ENCODE measurements around the gene SNAP91.
"Not testable (repeated sequence)": the region's sequence is repeated elsewhere in the genome, so short reads cannot be mapped to it uniquely, and the experiment has no call there.

The SNAP91 gene

DNA sequence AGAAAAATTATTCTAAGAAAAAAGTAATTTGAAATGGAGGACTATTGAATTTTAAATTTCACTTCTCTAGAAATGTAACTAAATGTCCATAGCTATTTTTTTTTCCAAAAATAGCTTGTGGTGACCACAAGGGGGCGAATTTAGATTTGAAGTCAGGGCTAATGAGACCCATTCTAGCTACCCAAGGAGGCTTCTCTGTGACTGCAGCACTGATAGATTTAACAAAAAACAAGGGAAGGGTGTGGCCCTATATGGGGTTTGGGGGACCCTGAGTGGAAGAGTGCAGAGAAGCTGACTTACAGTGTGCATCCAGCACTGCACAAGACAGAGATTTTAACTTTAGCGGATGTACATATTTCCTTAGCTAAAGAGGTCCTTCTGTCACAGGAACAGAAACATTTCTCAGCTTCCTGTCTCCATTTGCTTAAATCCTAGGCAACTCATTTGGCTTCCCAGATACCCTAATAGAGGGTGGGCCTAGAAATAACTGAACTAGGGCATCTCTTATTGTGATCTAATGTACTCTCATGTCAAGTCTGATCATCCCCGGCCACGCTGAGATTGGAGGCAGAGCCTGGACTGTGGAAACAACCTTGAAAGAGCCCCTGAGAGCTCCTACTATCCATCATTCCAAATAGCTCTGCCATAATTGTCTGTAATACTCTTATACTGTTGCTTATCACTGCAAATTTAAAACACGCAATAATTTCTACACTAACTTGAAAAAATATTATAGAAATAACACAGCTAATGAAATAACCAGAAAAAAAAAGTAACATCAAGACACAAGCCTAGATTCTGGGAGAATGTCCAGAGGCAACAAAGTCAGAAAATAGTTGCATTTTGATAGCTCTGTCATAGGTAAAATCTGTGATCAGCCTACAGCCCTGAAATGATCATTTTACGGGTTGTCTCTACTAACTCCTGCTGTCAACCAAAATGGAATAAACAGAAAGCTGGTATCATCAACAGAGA is 93.6 kb downstream of the SNAP91 start:
- no peak for DNase-seq (ENCODE audit: low read depth)

DNA sequence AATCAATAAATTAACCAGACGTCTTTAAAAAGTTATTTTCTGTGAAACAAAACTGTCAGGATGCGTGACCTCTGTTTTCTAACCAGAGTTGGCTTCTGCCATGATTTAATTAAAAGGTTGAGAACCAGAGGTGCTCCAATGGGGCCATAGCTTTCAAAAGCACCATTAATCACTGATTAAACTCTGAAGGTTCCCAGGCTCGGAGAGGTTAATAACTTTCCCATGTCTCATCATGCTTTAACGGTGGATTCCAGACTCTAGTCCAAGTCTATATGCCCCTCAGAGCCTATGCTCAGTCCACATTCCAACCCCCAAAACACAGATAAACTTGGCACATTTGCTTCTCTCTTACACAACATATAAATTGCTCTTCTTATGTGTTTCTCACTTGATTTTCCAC is 95.5 kb downstream of the SNAP91 start:
- no peak for DNase-seq (ENCODE audit: low read depth)

DNA sequence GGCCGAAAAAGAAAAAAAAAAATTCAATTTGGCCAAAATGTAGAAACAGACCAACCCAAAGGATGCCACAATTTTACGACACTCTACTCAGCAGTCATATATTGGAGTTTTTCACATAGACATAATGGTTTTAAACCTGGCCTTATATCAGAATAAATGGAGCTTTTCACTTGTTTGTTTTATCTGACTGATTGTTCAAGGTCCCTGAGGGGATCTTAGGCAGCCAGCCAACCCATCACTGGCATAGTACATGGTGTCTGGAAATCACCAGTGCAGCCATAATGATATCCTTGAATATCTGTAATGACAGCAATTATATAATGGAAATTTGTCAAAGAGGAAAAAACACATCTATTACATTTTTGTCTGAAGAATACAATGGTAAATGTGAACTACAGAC is 99.7 kb downstream of the SNAP91 start:
- DNase-seq (ENCODE audit: low read depth): no peak

DNA sequence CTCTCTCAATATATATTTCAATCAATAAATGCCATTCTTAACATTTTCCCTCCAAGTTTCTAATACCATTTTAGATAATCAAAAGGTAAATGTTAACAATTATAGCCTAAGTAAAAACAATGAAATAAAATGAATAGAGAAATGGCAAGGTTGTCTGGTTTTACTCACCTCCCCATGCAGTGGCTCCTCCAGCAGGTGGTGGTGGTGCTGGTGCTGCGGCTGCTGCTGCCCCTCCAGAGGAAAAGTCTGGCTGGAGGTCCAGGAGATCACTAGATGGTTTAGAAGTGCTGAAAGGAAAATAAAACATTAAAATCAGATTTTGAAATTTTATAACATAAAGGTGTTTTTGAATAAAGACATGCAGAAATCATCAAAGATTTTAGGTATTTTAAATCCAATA is 103.4 kb downstream of the SNAP91 start:
- DNase-seq (ENCODE audit: low read depth): no peak

DNA sequence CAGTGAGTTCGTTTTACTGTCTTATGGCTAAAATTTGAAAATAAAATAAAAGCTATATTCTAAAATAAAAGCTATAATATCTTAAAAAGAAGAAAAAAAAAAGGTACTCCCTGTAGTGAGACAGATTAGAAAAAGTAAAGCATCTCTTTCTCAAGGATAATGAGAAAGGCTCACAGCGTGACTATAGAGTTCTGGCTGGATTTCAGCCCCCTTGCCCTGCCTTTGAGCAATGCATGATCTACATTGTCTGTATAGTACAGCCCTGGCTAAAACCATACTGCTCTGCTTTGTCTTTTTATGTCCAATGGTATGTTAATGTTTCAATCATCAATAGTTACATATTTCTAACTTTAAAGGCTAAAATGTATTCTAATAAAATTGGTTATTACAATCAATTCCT is 105.3 kb downstream of the SNAP91 start:
- no peak for DNase-seq (ENCODE audit: low read depth)

DNA sequence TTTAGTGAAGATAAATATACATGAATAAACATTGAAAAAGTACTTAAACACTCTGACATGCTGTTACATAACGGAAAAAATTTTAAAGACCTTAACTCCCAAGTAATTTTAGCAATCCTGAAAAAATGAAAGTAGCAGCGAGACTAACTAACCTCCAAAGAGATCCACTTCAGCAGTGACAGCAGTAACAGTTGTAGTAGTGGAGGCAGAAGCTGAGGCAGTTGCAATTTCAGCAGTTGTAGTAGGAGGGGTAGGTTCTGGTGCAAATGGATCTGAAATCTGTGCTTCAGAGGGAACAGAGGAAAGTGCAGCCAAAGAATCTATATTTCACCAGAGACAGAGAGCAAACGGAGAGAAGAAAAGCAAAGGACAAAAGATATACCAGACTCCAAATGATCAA is 107.8 kb downstream of the SNAP91 start:
- DNase-seq (ENCODE audit: low read depth): no peak

DNA sequence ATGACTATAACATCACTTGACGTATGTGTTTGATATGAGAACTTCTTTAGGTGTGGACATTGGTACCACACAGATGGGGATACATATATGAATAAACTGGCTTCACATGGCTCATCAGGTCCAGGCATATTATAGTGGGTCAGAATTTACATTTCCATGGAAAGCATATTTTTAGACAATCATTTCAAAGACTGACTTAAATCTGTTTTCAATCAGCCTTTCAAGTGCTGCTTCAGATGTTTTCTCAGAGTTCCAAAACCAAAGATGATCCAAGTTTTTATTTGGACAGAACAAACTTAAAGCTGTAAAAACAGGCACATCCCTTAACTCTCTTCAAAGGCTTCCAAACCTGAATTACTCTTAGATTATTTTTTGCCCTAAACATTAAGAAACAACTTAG is 108.4 kb downstream of the SNAP91 start:
- no peak for DNase-seq (ENCODE audit: low read depth)

DNA sequence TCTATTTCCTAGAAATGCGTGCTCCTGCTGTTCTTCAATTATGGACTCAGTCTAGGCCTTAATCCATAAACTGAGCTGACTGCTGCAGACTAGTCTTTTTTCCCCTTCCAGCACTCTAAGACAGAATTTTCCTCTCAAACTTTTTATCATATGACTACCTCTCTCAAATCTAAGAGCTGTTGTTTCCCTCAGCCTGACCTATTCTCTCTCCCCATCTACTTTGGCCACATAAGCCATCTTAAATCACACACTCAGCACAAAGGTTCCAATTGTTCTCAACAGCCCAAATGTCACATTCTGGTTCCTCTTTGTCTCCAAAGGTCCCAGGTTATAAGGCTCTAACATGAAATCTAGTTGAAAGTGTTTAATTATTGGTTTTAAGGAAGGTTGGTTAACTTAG is 111.4 kb downstream of the SNAP91 start:
- DNase-seq (ENCODE audit: low read depth): no peak

DNA sequence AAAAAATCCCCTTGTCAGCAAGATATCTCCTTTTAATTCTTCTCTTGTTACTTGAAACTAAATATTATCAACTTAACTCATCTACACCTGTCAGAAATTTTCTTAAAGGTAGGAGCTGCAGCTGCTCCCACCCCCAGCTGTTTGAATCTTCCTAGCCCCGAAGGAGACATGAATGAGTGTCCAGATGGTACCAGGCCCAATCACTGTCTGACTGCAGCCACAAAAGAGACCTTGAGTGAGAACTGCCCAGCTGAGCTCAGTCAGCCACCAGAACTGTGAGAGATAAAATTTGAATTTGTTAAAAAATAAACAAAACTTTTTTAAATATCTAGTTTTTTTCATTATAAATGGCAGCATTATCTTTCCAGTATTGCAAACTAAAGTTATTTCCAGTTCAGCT is 111.8 kb downstream of the SNAP91 start:
- no peak for DNase-seq (ENCODE audit: low read depth)

DNA sequence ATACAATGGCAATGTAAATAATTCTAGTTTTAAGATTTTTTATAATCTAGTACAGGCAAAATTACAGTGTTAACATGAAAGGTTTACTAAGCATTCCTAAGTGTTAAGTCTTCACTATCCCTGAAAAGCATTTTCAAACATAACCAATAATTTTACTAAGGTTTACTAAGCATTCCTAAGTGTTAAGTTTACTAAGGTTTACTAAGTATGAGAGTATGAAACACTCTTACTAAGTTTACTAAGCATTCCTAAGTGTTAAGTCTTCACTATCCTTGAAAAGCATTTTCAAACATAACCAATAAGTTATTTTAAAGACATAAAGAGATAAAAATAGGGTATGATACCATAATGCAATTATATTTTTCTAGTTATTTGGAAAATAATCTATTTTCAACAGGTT is 114.0 kb downstream of the SNAP91 start:
- no peak for DNase-seq (ENCODE audit: low read depth)

DNA sequence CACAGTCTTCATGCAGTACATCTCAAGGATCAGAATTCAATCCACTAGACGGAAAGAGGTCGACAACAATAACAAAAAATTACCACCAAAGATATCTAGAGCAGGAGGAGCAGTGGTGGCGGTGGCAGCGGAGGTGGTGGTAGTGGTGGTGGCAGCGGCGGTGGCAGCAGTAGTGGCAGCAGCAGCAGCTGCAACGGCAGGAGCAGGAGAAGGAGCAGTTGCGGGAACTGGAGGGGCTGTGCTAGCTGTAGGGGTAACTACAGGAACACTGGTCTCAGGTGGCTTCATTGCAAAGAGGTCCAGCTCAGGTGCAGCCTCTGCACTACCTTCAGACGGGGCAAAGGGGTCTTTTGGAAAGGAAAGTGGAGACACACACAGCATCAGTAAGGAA is 115.5 kb downstream of the SNAP91 start:
- no peak for DNase-seq (ENCODE audit: low read depth)

DNA sequence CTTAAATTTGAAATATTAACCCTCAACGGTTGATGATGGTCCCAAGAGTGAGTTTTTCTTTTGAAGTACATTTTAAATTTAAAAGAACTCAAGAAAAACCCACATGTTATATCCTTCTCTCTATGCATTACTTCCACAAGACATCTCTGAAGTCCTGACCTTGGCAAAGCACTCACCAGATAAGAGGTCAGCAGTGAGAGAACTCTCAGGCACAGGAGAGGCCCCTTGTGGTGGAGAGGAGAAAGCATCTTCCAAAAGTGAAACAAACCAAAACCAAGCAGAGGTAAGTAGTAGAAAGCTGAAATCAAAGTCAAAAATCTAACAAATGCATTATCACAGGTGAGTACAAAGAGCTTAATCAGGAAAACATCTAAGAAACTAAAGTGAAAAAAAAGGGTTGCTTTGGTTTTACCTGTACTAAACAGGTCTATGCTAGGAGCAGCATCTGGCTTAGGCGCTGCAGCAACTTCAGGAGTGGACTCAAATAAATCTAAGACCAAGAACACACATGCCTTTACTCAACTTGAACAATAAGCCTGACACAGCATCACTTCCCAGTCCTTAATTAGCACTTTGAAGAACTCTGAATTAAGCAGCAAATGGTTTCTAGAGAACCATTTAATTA is 116.0 kb downstream of the SNAP91 start:
- DNase-seq (ENCODE audit: low read depth): no peak

DNA sequence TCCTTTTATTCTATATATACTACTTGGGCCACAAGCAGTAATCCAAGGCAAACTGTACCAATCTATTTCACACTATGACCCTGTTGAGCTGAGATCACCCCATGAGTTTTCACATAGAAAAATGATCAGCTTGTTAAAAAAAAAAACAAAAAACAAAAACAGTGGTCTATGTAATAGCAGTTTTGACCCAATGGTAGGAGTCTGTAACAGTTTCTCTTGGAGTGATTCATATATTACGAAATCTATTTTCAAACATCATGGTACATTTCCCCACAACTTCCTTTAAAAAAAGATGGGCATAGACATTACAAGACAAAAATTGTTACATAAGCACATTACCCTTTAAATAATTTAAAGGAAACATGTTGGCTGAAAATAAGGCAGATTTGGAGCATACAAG is 118.5 kb downstream of the SNAP91 start:
- no peak for DNase-seq (ENCODE audit: low read depth)

DNA sequence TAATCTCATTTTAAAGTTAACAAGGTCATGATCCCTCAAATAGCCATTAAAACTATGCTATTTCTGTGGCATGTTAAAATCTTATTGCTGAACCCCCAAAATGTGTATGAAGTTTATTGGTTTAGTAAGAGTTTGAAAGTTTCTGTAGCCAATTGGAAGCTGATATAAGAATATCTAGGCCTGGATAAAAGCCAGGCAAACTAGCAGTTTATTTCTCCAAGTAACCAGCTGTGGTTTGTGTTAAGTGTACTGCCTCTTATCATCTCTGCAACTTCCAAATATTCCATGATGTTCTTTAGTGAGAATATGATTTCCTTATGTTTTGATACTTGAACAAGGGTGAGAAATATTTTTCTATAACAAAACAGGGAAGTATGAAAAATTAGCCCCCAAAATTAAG is 119.8 kb downstream of the SNAP91 start:
- DNase-seq (ENCODE audit: low read depth): no peak

DNA sequence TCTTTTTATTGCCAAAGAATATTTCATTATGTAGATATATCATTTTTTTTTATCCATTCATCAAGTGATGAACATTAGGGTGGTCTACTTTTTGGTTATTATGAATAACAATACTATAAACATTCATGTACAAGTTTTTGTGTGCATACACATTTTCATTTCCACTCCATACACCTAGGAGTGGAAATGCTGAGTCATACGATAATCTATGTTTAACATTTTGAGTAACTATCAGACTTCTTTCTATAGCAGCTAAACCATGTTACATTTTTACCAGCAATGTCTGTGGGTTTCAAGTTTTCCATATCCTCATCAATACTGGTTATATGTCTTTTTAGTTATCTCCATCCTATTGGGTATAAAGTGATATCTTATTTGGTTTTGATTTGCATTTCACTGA is 130.8 kb downstream of the SNAP91 start:
- DNase-seq (ENCODE audit: low read depth): no peak

DNA sequence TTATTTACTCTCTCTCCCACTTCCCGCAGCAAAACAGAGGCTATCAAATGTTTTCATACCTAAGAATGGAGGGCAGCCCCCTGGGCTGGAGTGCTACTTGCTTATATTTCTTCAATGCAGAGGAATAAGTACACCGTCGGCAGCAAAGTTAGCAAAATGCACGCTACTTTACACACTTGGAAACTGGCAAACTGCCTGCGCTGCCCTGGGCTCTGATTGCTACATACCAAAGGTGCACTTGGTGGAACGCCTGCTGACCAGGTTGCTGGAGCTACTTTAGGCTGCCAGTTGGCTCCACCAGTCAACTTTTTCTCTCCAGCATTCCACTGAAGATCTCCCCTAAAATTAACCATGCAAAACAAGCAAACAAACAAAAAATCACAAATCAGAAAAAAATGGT is 134.1 kb downstream of the SNAP91 start:
- DNase-seq (ENCODE audit: low read depth): no peak

DNA sequence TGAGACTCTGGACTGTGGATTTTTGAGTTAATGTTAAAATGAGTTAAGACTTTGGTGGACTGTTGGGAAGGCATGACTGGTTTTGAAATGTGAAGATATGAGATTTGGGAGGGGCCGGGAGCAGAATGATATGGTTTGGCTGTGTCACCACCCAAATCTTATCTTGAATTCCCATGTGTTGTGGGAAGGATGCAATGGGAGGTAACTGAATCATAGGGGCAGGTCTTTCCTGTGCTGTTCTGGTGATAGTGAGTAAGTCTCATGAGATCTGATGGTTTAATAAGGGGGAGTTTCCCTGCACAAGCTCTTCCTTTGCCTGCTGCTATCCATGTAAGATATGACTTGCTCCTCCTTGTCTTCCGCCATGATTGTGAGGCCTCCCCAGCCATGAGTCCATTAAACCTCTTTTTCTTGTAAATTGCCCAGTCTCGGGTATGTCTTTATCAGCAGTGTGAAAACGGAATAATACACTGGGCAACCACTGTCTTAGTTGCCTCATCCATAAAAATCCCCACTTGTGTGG is 137.2 kb downstream of the SNAP91 start:
- DNase-seq (ENCODE audit: low read depth): not testable (repeated sequence)

DNA sequence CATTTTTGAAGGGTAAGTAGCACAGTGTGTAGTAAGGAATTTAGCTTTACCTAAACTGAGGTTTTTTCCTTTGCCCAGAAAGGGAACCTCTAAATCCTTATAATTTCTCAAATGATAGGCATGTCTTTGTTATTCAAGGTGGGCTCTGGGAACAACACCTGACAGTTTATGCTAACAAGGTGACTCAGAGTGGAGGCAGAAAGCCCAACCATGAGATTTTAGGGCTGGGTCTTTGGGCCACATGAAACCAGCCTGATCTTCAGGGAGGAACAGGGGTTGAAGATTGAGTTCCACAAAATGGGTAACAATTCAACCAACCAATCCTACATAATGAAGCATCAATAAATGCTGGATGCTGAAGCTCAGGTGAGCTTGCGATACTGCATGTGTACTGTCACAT is 149.9 kb downstream of the SNAP91 start:
- no peak for DNase-seq (ENCODE audit: low read depth)

DNA sequence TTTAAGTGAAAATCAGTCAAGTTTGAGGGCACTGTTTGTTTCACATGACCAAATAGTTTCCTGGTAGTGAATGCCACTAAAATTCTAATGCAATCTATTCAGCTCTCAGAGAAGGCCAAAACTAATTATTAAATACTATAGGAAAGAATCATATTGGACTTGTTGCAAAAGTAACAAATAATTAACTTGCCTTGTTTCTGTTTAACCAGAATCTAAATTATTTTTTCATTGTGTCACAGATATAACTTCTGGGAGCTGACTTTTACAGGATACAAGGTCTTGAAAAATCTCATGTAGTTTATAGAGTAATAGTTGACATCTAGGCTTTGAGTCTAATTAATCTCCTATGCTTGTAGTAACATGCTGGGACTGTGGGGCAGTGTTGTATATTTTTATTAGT is 152.0 kb downstream of the SNAP91 start:
- DNase-seq (ENCODE audit: low read depth): no peak

DNA sequence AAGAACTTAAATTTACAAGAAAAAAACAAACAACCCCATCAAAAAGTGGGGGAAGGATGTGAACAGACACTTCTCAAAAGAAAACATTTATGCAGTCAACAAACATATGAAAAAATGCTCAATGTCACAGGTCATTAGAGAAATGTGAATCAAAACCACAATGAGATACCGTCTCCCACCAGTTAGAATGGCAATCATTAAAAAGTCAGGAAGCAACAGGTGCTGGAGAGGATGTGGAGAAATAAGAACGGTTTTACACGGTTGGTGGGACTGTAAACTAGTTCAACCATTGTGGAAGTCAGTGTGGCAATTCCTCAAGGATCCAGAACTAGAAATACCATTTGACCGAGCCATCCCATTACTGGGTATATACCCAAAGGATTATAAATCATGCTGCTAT is 157.2 kb downstream of the SNAP91 start:
- DNase-seq (ENCODE audit: low read depth): not testable (repeated sequence)

DNA sequence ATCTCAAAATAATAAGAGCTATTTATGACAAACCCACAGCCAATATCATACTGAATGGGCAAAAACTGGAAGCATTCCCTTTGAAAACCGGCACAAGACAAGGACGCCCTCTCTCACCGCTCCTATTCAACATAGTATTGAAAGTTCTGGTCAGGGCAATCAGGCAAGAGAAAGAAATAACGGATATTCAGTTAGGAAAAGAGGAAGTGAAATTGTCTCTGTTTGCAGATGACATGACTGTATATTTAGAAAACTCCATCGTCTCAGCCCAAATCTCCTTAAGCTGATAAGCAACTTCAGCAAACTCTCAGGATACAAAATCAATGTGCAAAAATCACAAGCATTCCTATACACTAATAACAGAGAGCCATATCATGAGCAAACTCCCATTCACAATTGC is 158.4 kb downstream of the SNAP91 start:
- not testable (repeated sequence) for DNase-seq (ENCODE audit: low read depth)

DNA sequence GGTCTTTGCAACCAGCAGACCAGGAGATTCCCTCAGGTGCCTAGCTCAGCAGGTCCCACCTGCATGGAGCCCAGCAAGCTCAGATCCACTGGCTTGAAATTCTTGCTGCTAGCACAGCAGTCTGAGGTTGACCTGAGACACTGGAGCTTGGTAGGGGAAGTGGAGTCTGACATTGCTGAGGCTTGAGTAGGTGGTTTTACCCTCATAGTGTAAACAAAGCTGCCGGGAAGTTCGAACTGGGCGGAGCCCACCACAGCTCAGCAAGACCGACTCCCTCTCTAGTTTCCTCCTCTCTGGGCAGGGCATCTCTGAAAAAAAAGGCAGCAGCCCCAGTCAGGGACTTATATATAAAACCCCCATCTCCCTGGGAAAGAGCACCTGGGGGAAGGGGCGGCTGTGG is 162.3 kb downstream of the SNAP91 start:
- DNase-seq (ENCODE audit: low read depth): no peak

DNA sequence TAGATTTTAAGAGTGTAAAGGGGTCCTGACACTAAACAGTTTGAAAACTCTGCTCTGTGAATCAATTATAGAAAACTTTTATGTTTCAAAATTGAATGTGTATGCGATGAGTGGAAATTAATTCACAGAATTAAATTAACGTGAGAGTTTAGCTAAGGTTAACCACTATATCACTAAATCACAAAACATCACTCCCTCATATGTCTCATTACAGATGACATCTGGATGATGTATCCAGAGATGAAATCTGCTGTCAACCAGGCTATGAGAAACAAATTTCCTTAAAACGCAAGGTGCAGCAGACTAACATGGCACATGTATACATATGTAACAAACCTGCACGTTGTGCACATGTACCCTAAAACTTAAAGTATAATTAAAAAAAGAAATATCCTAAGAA is 169.2 kb downstream of the SNAP91 start:
- DNase-seq (ENCODE audit: low read depth): no peak

Measured in activated T-cell treated with anti-CD3 and anti-CD28 coated beads for 1 hour (primary cell).